HG03457 (cell line): ENCODE results near the gene ARFRP1.

Source experiments
- ATAC-seq: cut with Tn5 transposase; IDR thresholded peaks from one replicate; pipeline ENCODE4 v1.9.1; 2021; ENCODE audit warnings: moderate number of reproducible peaks; ENCODE audit not compliant: unreplicated experiment

ARFRP1 gene

DNA sequence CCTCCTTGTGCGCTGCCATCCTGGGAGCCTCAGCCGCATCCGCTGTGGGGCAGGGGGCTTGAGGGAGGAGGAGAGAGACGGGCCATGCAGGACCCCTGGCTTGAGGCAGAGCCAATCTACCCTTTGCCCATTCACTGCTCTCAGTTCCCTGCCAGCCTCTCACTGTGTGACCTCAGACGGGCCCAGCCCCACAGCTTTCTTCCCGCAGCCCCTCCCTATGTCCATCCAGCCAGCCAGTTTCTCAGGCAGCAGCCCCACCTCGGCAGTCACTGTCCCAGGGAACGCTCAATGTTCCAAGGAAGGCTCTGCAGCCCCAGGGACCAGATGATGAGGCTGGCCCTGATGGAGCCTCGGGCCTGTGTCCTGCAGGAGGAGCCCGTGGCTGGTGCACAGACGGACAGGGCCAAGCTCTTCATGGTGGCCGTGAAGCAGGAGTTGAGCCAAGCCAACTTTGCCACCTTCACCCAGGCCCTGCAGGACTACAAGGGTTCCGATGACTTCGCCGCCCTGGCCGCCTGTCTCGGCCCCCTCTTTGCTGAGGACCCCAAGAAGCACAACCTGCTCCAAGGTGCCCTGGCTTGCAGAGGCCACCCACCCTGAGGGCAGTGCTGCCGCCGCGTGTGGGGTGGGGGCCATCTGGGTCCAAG, 15.2 kb downstream of the ARFRP1 start:
- ATAC-seq: no peak

- no peak for ATAC-seq
Observed at GRCh38 chr20:63691711-63692435, 15.9 kb downstream of the ARFRP1 start.

- no peak for ATAC-seq
Observed at GRCh38 chr20:63690898-63691710, 16.7 kb downstream of the ARFRP1 start.

DNA sequence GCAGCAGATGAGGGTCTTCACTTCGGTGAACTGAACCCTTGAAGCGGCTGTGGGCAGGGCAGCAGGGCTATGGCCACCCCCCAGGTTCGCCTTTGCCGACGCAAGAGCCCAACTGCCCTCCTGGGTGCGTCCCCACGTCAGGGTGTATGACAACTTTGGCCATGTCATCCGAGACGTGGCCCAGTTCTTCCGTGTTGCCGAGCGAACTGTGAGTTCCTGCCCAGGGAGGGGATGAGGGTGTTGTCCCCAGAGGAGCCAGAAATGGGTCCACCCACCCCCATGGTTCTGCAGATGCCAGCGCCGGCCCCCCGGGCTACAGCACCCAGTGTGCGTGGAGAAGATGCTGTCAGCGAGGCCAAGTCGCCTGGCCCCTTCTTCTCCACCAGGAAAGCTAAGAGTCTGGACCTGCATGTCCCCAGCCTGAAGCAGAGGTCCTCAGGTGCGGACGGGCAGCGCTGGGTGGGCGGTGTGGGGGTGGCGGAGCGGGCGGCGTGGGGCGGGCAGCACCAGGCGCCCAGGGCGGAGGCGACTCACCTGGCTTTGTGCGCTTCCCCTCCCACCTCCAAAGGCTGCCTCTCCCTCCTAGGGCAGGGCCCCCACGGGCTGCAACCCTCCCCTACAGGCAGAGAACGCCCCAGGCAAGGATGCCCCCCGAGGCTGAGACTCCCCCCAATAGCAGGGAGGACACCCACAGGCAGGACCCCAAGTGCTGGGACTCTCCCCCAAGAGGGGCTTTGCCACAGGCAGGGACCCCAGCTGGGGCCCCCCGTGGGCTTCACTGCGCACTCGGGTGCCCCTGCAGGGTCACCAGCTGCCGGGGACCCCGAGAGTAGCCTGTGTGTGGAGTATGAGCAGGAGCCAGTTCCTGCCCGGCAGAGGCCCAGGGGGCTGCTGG, 17.5 kb downstream of the ARFRP1 start:
- no peak for ATAC-seq

DNA sequence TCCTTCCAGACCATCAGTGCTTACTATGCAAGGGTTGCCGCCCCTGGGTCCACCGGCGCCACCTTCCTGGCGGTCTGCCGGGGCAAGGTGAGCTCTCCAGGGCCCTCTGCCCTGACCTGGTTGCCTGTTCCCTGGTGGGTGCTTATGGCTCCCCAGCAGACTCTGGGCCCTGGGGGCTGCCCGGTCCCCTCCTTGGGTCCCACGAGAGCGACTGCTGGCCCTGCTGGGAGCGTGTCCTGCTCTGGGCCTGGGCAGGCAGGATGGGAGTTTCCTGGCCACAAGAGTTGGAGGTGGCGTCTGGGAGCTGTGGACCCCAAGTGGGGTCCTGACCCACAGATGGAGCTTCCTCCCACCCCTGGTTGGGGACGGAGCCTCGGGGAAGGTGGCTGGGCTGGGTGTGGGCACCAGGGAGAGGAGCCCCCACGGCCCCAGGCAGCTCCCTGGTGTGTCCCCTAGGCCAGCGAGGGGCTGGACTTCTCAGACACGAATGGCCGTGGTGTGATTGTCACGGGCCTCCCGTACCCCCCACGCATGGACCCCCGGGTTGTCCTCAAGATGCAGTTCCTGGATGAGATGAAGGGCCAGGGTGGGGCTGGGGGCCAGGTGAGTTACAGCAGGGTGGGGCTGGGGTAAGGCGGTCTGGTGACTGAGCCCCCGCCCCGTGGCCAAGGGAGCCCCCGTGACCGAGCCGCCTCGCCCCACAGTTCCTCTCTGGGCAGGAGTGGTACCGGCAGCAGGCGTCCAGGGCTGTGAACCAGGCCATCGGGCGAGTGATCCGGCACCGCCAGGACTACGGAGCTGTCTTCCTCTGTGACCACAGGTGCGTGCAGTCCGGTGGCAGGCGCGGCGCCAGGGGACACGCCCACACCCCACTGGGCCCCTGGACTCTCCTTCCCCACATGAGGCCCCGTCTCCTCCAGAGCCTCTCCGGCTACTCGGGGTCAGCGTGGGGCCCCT, 18.5 kb downstream of the ARFRP1 start:
- no peak for ATAC-seq

GRCh38 chr20:63688228-63689045, 19.3 kb downstream of the ARFRP1 start:
- no peak for ATAC-seq

- ATAC-seq: no peak
Observed at GRCh38 chr20:63687419-63688178, 20.2 kb downstream of the ARFRP1 start.

DNA sequence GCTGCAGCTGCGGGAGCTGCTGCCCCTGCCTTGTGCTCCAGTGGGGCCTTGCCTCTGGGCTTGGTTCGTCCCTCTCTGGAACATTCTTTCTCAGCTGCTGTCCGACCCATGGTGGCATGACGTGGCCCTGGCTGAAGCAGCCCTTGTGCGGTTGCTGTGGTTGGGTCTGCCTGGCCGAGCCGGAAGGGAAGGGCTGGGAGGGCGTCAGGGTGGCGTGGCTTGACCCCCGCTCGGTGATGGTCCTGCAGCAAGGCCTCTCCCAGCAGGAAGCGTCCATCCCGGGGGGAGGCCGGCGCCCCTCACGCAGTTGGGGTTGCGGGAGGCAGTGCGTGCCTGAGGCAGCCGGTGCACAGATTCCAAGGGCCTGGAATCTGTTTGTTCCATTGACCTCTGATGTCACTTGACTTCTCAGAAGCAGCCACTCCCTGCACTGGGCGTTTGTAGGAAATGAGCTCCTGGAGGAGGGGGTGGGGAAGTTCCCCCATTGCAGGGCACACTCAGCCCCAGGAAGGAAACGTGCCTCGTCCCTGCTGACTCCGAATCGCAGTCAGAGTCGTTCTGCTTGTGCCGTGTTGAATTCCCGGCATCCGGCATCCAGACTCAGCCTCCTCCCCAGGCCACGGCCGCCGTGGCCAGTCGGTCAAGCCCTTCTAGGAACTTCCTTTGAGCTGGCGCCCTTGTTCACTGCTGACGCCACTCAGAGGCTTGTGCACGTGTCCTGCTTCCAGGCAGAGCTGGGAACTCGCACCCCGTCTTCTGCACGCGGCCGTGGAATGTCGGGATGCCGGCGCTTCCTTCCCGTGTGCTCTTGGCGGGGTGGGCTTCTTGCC, 21.1 kb downstream of the ARFRP1 start:
- ATAC-seq: no peak

- ATAC-seq: no peak
Observed at GRCh38 chr20:63686094-63686491, 21.7 kb downstream of the ARFRP1 start.

GRCh38 chr20:63685269-63686026, 22.3 kb downstream of the ARFRP1 start:
- ATAC-seq: no peak

DNA sequence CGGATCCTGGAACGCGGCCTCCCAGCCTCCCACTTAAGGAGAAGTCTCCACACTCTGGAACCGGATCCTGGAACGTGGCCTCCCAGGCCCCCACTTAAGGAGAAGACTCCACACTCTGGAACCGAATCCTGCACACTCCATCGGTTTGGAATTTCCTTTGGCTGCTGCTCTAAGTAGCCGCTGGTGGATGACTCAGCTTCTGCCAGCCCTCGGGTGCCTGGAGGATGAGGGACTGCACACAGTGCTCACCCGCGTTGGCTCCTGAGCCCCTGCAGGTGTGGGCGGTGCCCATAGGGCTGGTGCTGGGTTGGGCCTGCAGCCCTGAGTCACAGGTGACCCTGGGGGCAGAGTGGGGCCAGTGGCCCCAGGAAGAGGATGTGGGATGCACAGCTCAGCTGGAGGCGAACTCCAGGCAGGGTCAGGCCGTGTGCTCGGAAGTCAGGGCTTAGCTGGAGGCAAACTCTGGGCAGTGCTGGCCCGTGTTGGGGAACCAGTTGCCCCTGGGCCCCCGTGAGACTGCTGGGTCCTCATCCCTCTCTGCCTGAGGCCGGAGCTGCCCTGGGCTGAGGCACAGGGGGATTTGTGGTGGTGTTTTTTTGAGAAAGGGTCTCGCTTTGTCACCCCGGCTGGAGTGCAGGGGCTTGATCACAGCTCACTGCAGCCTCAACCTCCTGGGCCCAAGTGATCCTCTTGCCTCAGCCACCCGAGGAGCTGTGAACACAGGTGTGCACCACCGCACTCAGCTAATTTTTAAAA, 25.2 kb downstream of the ARFRP1 start:
- ATAC-seq: no peak

- ATAC-seq: no peak
Observed at GRCh38 chr20:63681609-63682142, 26.1 kb downstream of the ARFRP1 start.

DNA sequence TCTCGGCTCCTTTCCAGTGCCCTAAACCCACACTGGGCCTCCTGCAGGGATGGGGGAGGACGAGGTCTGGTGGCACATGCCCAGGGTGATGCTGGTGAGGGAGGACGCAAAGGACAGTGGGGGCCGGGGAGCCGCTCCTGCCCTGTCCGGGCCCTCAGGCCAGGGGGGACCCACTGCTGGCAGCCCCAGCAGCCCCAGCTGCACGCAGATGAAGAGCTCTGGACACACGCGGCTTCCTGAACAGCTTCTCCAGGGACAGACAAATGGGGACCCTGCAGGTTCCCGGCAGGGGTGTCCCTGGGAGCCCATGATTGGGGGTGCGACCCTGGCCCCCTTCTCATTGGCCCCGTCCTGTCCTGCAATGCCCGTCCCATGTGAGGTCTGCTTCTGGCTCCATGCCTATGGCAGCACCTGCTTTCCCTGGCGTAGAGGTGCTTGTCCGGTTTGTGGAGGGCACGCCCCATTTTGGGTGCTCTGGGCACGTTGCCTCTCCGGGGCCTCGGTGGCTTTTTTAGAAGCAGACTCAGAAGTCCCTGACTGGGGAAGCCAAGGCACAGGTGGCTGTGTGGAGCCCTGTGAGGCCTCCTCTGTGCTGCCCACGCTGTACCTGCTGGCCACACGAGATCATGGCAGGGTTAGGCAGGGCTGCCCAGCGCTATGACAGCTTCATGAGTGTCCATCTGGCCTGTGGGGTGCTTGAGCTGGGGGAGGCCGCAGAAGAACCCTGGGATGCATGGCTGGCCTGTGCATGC, 26.7 kb downstream of the ARFRP1 start:
- no peak for ATAC-seq

GRCh38 chr20:63680427-63680826, 27.3 kb downstream of the ARFRP1 start:
- no peak for ATAC-seq

DNA sequence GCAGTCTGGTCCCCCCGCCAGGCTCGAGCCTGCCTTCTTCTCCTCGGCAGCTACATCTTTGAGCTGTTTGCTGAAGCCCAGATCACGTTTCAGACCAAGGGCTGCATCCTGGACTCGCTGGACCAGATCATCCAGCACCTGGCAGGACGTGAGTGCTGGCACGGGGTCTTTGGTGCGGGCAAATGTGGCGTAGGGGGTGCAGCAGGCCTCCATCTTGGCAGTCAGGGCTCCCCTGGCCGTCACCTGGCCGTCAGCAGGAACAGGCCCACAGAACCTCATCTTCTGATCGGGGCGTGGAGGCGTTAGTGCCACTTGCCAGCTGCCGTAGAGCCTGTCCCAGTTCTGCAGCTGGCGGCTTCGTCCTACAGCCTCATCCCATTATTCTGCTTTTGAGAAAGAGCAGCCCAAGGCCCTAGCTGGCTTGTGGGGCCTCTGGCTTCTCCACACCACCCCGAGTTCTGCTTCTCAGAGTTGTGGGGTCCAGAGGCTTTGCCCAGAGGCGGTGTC, 27.9 kb downstream of the ARFRP1 start:
- no peak for ATAC-seq
